Panc1 (cell line): ENCODE data around the gene PTPA.

Source experiments
- POLR2AphosphoS5 ChIP-seq: IDR thresholded peaks from 2 replicates; pipeline ENCODE4 v1.6.1; 2012; ENCODE audit warnings: mild to moderate bottlenecking, low read depth, low read length, moderate library complexity
- TF ChIP-seq, protein P1 (sequence below): fragments of 450-650 bp; IDR thresholded peaks from 2 replicates; pipeline ENCODE4 v1.5.1; 2017; ENCODE audit warnings: mild to moderate bottlenecking

GRCh38 chr9:129073404-129073803 lies 37.8 kb upstream of the PTPA start:
- TF ChIP-seq, protein P1, sequence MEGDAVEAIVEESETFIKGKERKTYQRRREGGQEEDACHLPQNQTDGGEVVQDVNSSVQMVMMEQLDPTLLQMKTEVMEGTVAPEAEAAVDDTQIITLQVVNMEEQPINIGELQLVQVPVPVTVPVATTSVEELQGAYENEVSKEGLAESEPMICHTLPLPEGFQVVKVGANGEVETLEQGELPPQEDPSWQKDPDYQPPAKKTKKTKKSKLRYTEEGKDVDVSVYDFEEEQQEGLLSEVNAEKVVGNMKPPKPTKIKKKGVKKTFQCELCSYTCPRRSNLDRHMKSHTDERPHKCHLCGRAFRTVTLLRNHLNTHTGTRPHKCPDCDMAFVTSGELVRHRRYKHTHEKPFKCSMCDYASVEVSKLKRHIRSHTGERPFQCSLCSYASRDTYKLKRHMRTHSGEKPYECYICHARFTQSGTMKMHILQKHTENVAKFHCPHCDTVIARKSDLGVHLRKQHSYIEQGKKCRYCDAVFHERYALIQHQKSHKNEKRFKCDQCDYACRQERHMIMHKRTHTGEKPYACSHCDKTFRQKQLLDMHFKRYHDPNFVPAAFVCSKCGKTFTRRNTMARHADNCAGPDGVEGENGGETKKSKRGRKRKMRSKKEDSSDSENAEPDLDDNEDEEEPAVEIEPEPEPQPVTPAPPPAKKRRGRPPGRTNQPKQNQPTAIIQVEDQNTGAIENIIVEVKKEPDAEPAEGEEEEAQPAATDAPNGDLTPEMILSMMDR: no peak
- no peak for TF ChIP-seq POLR2AphosphoS5
